WI38 (cell line): ENCODE measurements around the gene UNC5B.

ENCODE experiments used
- H3K4me3 ChIP-seq: 2 replicates; pipeline ENCODE4 v1.5.1; 2011; ENCODE audit warnings: low read depth, mild to moderate bottlenecking, control low read depth, low read length
- CTCF ChIP-seq: IDR thresholded peaks from 2 replicates; pipeline ENCODE4 v1.5.1; 2012; ENCODE audit warnings: low read depth, mild to moderate bottlenecking, control low read depth, low read length

The UNC5B gene

GRCh38 chr10:71213127-71213621 is 804 bp downstream of the UNC5B start:
- no peak for TF ChIP-seq CTCF
- H3K4me3 ChIP-seq = peak overlapping the region; percentile 76

- H3K4me3 ChIP-seq = peak overlapping the region; percentile 76
These were observed 1.5 kb downstream of the UNC5B start for GRCh38 chr10:71213761-71214440.

GRCh38 chr10:71214641-71215559 is 2.5 kb downstream of the UNC5B start:
- H3K4me3 ChIP-seq = no peak overlapping the region; the same call in 1 of the 2 replicates
- no peak for TF ChIP-seq CTCF

More at GRCh38 chr10:71213761-71214440, 1.5 kb downstream of the UNC5B start:
- TF ChIP-seq CTCF = no peak

- no peak overlapping the region for H3K4me3 ChIP-seq
- TF ChIP-seq CTCF = no peak
These were observed 4.0 kb downstream of the UNC5B start for GRCh38 chr10:71216363-71216695.

- peak overlapping the region; percentile 46 for H3K4me3 ChIP-seq
- no peak for TF ChIP-seq CTCF
These were observed 4.4 kb downstream of the UNC5B start for GRCh38 chr10:71216751-71217265.

- TF ChIP-seq CTCF = no peak
- H3K4me3 ChIP-seq = peak overlapping the region; percentile 46
These were observed 5.1 kb downstream of the UNC5B start for GRCh38 chr10:71217266-71218045.
